GM23338 (cell line): Measurements from ENCODE around the gene RSBN1L.

ENCODE experiments used
- CREB1 ChIP-seq: fragments of 250-450 bp; sonication (Bioruptor Pico); IDR thresholded peaks from 2 replicates; pipeline ENCODE4 v1.5.0; 2020; ENCODE audit warnings: low read depth, mild to moderate bottlenecking, moderate library complexity
- CTCF ChIP-seq, 2 experiments: fragments of 200-600 bp in 1 of 2; sonication (generic) in 1 of 2; conservative IDR thresholded peaks; 2 replicates each; pipeline versions ENCODE4 v1.5.1 to v1.6.1; 2016 to 2017; ENCODE audit warnings: antibody characterized with exemption in 2 of 2, low read depth in 2 of 2, mild to moderate bottlenecking in 2 of 2, moderate library complexity in 1 of 2
- EZH2 ChIP-seq: fragments of 200-600 bp; sonication (generic); IDR thresholded peaks from one replicate; pipeline ENCODE4 v1.8.0; 2017; ENCODE audit warnings: antibody characterized with exemption, mild to moderate bottlenecking, low read depth; ENCODE audit not compliant: unreplicated experiment
- NANOG ChIP-seq: IDR thresholded peaks from 2 replicates; pipeline ENCODE4 v1.6.1; 2016; ENCODE audit warnings: antibody characterized with exemption, borderline replicate concordance
- POLR2AphosphoS5 ChIP-seq: IDR thresholded peaks from 2 replicates; pipeline ENCODE4 v1.6.1; 2016; ENCODE audit warnings: antibody characterized with exemption, low read depth
- TF ChIP-seq, protein P1 (sequence below): IDR thresholded peaks from one replicate; pipeline ENCODE4 v1.6.1; 2018; ENCODE audit warnings: antibody characterized with exemption; ENCODE audit not compliant: unreplicated experiment

DNA sequence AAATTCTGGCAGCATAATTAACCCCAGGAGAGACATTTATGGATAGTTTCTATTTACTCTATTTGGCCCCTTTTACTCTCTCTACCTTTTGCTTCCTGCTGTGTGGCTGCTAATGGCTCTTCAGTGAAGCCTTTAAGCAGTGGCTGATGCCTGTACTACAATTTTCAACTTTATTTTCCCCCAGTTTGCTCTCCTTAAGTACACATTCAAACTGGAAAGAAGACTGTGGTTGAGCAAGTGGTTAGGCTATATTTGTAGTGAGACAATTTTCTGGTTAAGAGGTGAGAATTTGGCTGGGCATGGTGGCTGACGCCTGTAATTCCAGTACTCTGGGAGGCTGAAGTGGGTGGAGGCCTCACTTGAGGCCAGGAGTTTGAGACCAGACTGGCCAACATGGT lies 8.5 kb upstream of the RSBN1L start:
- TF ChIP-seq EZH2 (no peak), CTCF (conservative IDR thresholded peaks at IDR 0.05; ENCODE audit: low read depth in 2 of 2) (no peak), POLR2AphosphoS5 (no peak), NANOG (no peak), CREB1 (no peak)
- TF ChIP-seq, protein P1, sequence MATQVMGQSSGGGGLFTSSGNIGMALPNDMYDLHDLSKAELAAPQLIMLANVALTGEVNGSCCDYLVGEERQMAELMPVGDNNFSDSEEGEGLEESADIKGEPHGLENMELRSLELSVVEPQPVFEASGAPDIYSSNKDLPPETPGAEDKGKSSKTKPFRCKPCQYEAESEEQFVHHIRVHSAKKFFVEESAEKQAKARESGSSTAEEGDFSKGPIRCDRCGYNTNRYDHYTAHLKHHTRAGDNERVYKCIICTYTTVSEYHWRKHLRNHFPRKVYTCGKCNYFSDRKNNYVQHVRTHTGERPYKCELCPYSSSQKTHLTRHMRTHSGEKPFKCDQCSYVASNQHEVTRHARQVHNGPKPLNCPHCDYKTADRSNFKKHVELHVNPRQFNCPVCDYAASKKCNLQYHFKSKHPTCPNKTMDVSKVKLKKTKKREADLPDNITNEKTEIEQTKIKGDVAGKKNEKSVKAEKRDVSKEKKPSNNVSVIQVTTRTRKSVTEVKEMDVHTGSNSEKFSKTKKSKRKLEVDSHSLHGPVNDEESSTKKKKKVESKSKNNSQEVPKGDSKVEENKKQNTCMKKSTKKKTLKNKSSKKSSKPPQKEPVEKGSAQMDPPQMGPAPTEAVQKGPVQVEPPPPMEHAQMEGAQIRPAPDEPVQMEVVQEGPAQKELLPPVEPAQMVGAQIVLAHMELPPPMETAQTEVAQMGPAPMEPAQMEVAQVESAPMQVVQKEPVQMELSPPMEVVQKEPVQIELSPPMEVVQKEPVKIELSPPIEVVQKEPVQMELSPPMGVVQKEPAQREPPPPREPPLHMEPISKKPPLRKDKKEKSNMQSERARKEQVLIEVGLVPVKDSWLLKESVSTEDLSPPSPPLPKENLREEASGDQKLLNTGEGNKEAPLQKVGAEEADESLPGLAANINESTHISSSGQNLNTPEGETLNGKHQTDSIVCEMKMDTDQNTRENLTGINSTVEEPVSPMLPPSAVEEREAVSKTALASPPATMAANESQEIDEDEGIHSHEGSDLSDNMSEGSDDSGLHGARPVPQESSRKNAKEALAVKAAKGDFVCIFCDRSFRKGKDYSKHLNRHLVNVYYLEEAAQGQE = no peak
